H1 (cell line): ENCODE data around the gene COL4A1. TPM values are rescaled to one million over a fixed set of nuclear protein-coding genes. Genes with fewer than 3 reads are reported as not detected.

Experiments used
- CTCF ChIA-PET: fragments of 300-600 bp; sonication (Branson Sonifier 250); formaldehyde crosslinking; loops from one replicate; lab custom pipeline; 2021; ENCODE audit not compliant: partially characterized antibody; lab: Charles Lee
- POLR2A ChIA-PET: fragments of 300-600 bp; sonication (Branson Sonifier 250); formaldehyde crosslinking; loops from one replicate; lab custom pipeline; 2021; ENCODE audit warnings: inconsistent platforms; ENCODE audit not compliant: partially characterized antibody; lab: Charles Lee
- DNase-seq, 2 experiments: peaks; one replicate each; pipeline versions ENCODE4 v3.0.0 to v3.0.0-alpha.2; 2010 to 2022; ENCODE audit warnings: low spot score in 2 of 2, low read depth in 1 of 2, mixed read lengths in 1 of 2
- FAIRE-seq: peaks from 2 replicates; lab custom pipeline; 2011; peaks lifted over from hg19 to GRCh38; lab: Jason Lieb, UNC
- H2AFZ ChIP-seq: 2 replicates; pipeline ENCODE4 v1.8.1; 2012; ENCODE audit warnings: low read length, inconsistent platforms
- H2AK5ac ChIP-seq: 2 replicates; pipeline ENCODE4 v1.6.1; 2013; ENCODE audit warnings: low read depth, low read length
- H2BK120ac ChIP-seq: replicated peaks from 2 replicates; pipeline ENCODE3; 2013; ENCODE audit warnings: low read depth, low read length, inconsistent platforms
- H2BK12ac ChIP-seq: 2 replicates; pipeline ENCODE4 v1.6.1; 2013; ENCODE audit warnings: low read depth, low read length
- H2BK15ac ChIP-seq: 2 replicates; pipeline ENCODE4 v1.6.1; 2013; ENCODE audit warnings: low read length
- H2BK20ac ChIP-seq: 2 replicates; pipeline ENCODE4 v1.6.1; 2013; ENCODE audit warnings: low read length
- H2BK5ac ChIP-seq: 2 replicates; pipeline ENCODE4 v1.6.1; 2013; ENCODE audit warnings: low read depth, low read length
- H3K14ac ChIP-seq: 2 replicates; pipeline ENCODE4 v1.6.1; 2013; ENCODE audit warnings: inconsistent platforms; ENCODE audit not compliant: insufficient read length
- H3K18ac ChIP-seq: 2 replicates; pipeline ENCODE4 v1.6.1; 2013; ENCODE audit warnings: low read length; ENCODE audit errors: extremely low read depth
- H3K23ac ChIP-seq: 2 replicates; pipeline ENCODE4 v1.6.1; 2013; ENCODE audit warnings: inconsistent platforms; ENCODE audit not compliant: insufficient read length
- H3K23me2 ChIP-seq: 2 replicates; pipeline ENCODE4 v1.6.1; 2013; ENCODE audit warnings: low read depth, low read length
- H3K27ac ChIP-seq: 2 replicates; pipeline ENCODE4 v1.6.1; 2011; ENCODE audit warnings: low read depth, low read length, inconsistent platforms
- H3K27me3 ChIP-seq, 4 experiments: replicated peaks in 1 of 4; 1 replicate in 1 of 4; 2 replicates in 3 of 4; pipeline versions ENCODE4 v1.6.1 to v1.8.1; 2011 to 2013; ENCODE audit warnings: low read length in 3 of 4, mild to moderate bottlenecking in 3 of 4, inconsistent platforms in 2 of 4, mixed read lengths in 2 of 4, moderate library complexity in 1 of 4; ENCODE audit not compliant: control insufficient read depth in 3 of 4, insufficient read depth in 3 of 4; ENCODE audit errors: extremely low read depth in 1 of 4
- H3K36me3 ChIP-seq, 4 experiments: 2 replicates each; pipeline versions ENCODE4 v1.6.1 to v1.8.1; 2011 to 2013; ENCODE audit warnings: mild to moderate bottlenecking in 4 of 4, low read length in 3 of 4, moderate library complexity in 2 of 4, control low read depth in 1 of 4, inconsistent platforms in 1 of 4; ENCODE audit not compliant: insufficient read depth in 4 of 4, control insufficient read depth in 2 of 4
- H3K4ac ChIP-seq: replicated peaks from 2 replicates; pipeline ENCODE3; 2013; ENCODE audit warnings: low read length, low read depth, mixed read lengths, inconsistent platforms; ENCODE audit not compliant: insufficient read length
- H3K4me1 ChIP-seq, 4 experiments: replicated peaks in 1 of 4; 1 replicate in 1 of 4; 2 replicates in 3 of 4; pipeline versions ENCODE4 v1.6.1 to v1.8.1; 2011 to 2013; ENCODE audit warnings: low read length in 3 of 4, inconsistent platforms in 2 of 4, mixed read lengths in 1 of 4; ENCODE audit not compliant: insufficient read depth in 4 of 4, control insufficient read depth in 3 of 4
- H3K4me2 ChIP-seq, 2 experiments: 2 replicates each; pipeline versions ENCODE4 v1.6.1 to v1.8.1; 2011 to 2013; ENCODE audit warnings: low read depth in 2 of 2, low read length in 2 of 2, control low read depth in 1 of 2, inconsistent platforms in 1 of 2, mild to moderate bottlenecking in 1 of 2; ENCODE audit not compliant: insufficient read depth in 1 of 2
- H3K4me3 ChIP-seq, 4 experiments: fragments of 200-600, 300-600 bp in 1 of 4; sonication (generic), shearing (Covaris generic), sonication (Bioruptor Twin) in 1 of 4; 2 replicates each; pipeline versions ENCODE4 v1.5.1 to v1.8.1; 2011 to 2016; ENCODE audit warnings: low read length in 4 of 4, low read depth in 3 of 4, control low read depth in 2 of 4, inconsistent platforms in 2 of 4, mild to moderate bottlenecking in 2 of 4, mixed read lengths in 1 of 4, moderate library complexity in 1 of 4; ENCODE audit not compliant: insufficient read depth in 2 of 4; ENCODE audit errors: extremely low read depth in 1 of 4
- H3K56ac ChIP-seq: replicated peaks from 2 replicates; pipeline ENCODE3; 2013; ENCODE audit warnings: low read depth, mild to moderate bottlenecking, mixed read lengths, low read length, inconsistent platforms; ENCODE audit not compliant: insufficient read length
- H3K79me1 ChIP-seq: 2 replicates; pipeline ENCODE4 v1.6.1; 2013; ENCODE audit warnings: low read depth, low read length, control low read depth
- H3K79me2 ChIP-seq, 2 experiments: 2 replicates each; pipeline versions ENCODE4 v1.6.1 to v1.8.1; 2012 to 2013; ENCODE audit warnings: low read length in 2 of 2, mild to moderate bottlenecking in 2 of 2, inconsistent platforms in 1 of 2; ENCODE audit not compliant: insufficient read depth in 2 of 2, control insufficient read depth in 1 of 2
- H3K9ac ChIP-seq, 4 experiments: replicated peaks in 1 of 4; 1 replicate in 1 of 4; 2 replicates in 3 of 4; pipeline versions ENCODE4 v1.6.1 to v1.8.1; 2011 to 2013; ENCODE audit warnings: low read depth in 3 of 4, low read length in 3 of 4, control low read depth in 2 of 4, mild to moderate bottlenecking in 2 of 4, moderate library complexity in 2 of 4, inconsistent platforms in 1 of 4; ENCODE audit errors: extremely low read depth in 1 of 4
- H3K9me3 ChIP-seq, 2 experiments: 2 replicates each; pipeline versions ENCODE4 v1.6.1 to v1.8.1; 2012 to 2013; ENCODE audit warnings: mild to moderate bottlenecking in 2 of 2, moderate library complexity in 2 of 2, control low read depth in 1 of 2, inconsistent platforms in 1 of 2, low read depth in 1 of 2, low read length in 1 of 2, mixed read lengths in 1 of 2; ENCODE audit not compliant: insufficient read depth in 2 of 2
- H4K20me1 ChIP-seq, 2 experiments: replicated peaks in 1 of 2; 2 replicates each; pipeline versions ENCODE3 to v1.8.1; 2011 to 2013; ENCODE audit warnings: inconsistent platforms in 2 of 2, low read length in 2 of 2, mild to moderate bottlenecking in 1 of 2; ENCODE audit not compliant: insufficient read depth in 2 of 2, control insufficient read depth in 1 of 2
- H4K5ac ChIP-seq: 2 replicates; pipeline ENCODE4 v1.6.1; 2013; ENCODE audit warnings: low read length, low read depth, mixed read lengths, inconsistent platforms; ENCODE audit not compliant: insufficient read length
- H4K8ac ChIP-seq: 2 replicates; pipeline ENCODE4 v1.8.0; 2013; ENCODE audit warnings: mild to moderate bottlenecking, moderate library complexity, low read length, inconsistent platforms; ENCODE audit not compliant: insufficient read depth; ENCODE audit errors: extremely low read depth
- H4K91ac ChIP-seq: replicated peaks from 2 replicates; pipeline ENCODE3; 2013; ENCODE audit warnings: low read length, mixed read lengths, inconsistent platforms; ENCODE audit not compliant: insufficient read length
- CBX8 ChIP-seq: fragments of 300-800, 300-1000 bp; sonication (generic); IDR thresholded peaks from 2 replicates; pipeline ENCODE4 v1.7.1; 2016; ENCODE audit warnings: low read depth, low read length, borderline replicate concordance
- CTBP2 ChIP-seq: IDR thresholded peaks from 2 replicates; pipeline ENCODE4 v1.7.0; 2011; ENCODE audit warnings: borderline replicate concordance, mild to moderate bottlenecking, moderate library complexity, mixed read lengths, low read length; ENCODE audit not compliant: insufficient read depth, insufficient read length
- GTF2F1 ChIP-seq: IDR thresholded peaks from 2 replicates; pipeline ENCODE4 v1.6.1; 2012; ENCODE audit warnings: low read depth, low read length, improper control_type of control experiment, borderline replicate concordance
- HDAC6 ChIP-seq: IDR thresholded peaks from one replicate; pipeline ENCODE4 v1.7.1; 2012; ENCODE audit warnings: low read depth, mild to moderate bottlenecking, inconsistent platforms, low read length, moderate library complexity
- SP4 ChIP-seq: IDR thresholded peaks from 2 replicates; pipeline ENCODE4 v1.6.1; 2012; ENCODE audit warnings: low read length, inconsistent platforms
- USF2 ChIP-seq: IDR thresholded peaks from 2 replicates; pipeline ENCODE4 v1.6.1; 2011; ENCODE audit warnings: low read length, improper control_type of control experiment
- YY1 ChIP-seq: IDR thresholded peaks from 2 replicates; pipeline ENCODE4 v1.6.1; 2011; ENCODE audit warnings: low read depth, mild to moderate bottlenecking, low read length
- ZNF274 ChIP-seq: IDR thresholded peaks from 2 replicates; pipeline ENCODE4 v1.7.0; 2012; ENCODE audit warnings: low read length, borderline replicate concordance; ENCODE audit errors: extremely low read depth
- WGBS, 2 experiments: shearing (Covaris generic) in 1 of 2; methylation state at CpG; one replicate each; pipeline versions ENCODE4 v1.1.6 to v1.1.7; 2013 to 2015; ENCODE audit warnings: low lambda C conversion rate in 2 of 2, mixed read lengths in 2 of 2, inconsistent platforms in 1 of 2, low coverage in 1 of 2, missing lambda C conversion rate in 1 of 2; ENCODE audit not compliant: insufficient replicate concordance in 2 of 2, insufficient coverage in 1 of 2, insufficient read length in 1 of 2; ENCODE audit errors: extremely low coverage in 1 of 2, missing lambda C conversion rate in 1 of 2; 5-methylcytosine and 5-hydroxymethylcytosine counted together
- polyA plus RNA-seq, 7 experiments: library from polyadenylated mRNA; depleted of rRNA in 3 of 7; stranded (reverse) in 5 of 7; unstranded in 2 of 7; fragments of >200 nt in 5 of 7; fragments of 200-250 nt in 2 of 7; gene quantifications; 1 replicate in 5 of 7; 2 replicates in 1 of 7; 4 replicates in 1 of 7; pipeline versions ENCODE4 v1.2.1 to v1.2.3, GENCODE V29; 2011 to 2013; ENCODE audit warnings: missing spikeins in 2 of 7, mixed read lengths in 2 of 7
- total RNA-seq: library from RNA; stranded (reverse); fragmentation: NEBNext Ultra II Directional; extraction: Animal tissue kit (Norgen Biotek cat#: 25700); gene quantifications from 2 replicates; pipeline ENCODE4 v1.2.1, GENCODE V29; 2021

COL4A1 gene
- total and polyA plus RNA-seq, 2 of the 8 experiments (the other 6 are each of a cell fraction or from before 2014, with no cell fraction given) = 30.7 to 82.0 TPM

GRCh38 chr13:110270507-110270906 lies 36.5 kb downstream of the COL4A1 start:
- Histone ChIP-seq H3K27ac (no peak overlapping the region), H3K23ac (no peak overlapping the region), H4K20me1 (no peaks in the 10 kb centered on the region), H3K79me1 (peaks cover 10% of the 10 kb centered on the region; the same call in 1 of the 2 replicates), H3K36me3 (no peaks in the 10 kb centered on the region), H3K14ac (no peak overlapping the region), H2AK5ac (no peak overlapping the region), H4K5ac (no peak overlapping the region), H4K8ac (no peak overlapping the region), H4K91ac (peak overlapping the region; percentile 30), H2BK20ac (no peak overlapping the region), H2BK12ac (no peak overlapping the region), H2BK5ac (no peak overlapping the region), H3K27me3 (no peaks in the 10 kb centered on the region; a peak in 1 of 7 replicates), H3K9ac (no peak overlapping the region), H2BK120ac (no peak overlapping the region), H3K79me2 (peaks cover 0 to 7% of the 10 kb centered on the region in 2 experiments; a peak in 2 of 4 replicates), H2AFZ (no peak overlapping the region), H3K4ac (no peak overlapping the region), H3K4me3 (no peak overlapping the region), H3K4me2 (no peak overlapping the region), H3K56ac (no peak overlapping the region), H3K23me2 (no peaks in the 10 kb centered on the region), H3K18ac (no peak overlapping the region), H3K9me3 (no peaks in the 10 kb centered on the region), H2BK15ac (no peak overlapping the region), H3K4me1 (peaks cover 5 to 27% (median 11%) of the 10 kb centered on the region in 4 experiments)
- TF ChIP-seq CBX8 (no peak), USF2 (no peak), YY1 (no peak), CTBP2 (no peak), GTF2F1 (no peak), SP4 (no peak), HDAC6 (no peak), ZNF274 (no peak)
- no peak for FAIRE-seq
- ChIA-PET POLR2A (no interaction called here), CTCF (interaction anchor here (0.8 to 1.9 kb wide), 5 partner anchors 8 to 142 kb away, joined by 3 to 4 read pairs (median 3); no protein-coding TSS in a partner anchor)
- WGBS, 2 experiments = 81% methylated on average over 7 of the region's 7 CpGs; no CpG with 5 or more reads in 1 of the 2 experiments
- no peak for DNase-seq
